Activated CD4-positive, CD25-positive, alpha-beta regulatory T cell treated with anti-CD3 and anti-CD28 coated beads, Interleukin-2, amount 50 U/mL, for 16 hours (primary cell): Measurements from ENCODE around the gene SLC1A7.

ENCODE experiments used
- DNase-seq: peaks from one replicate; pipeline ENCODE4 v3.0.0-alpha.2; 2020; ENCODE audit warnings: low read depth, low spot score

SLC1A7 gene

GRCh38 chr1:53160924-53161378 is 18.5 kb upstream of the SLC1A7 start:
- DNase-seq = no peak

GRCh38 chr1:53158900-53159299 is 16.5 kb upstream of the SLC1A7 start:
- no peak for DNase-seq

GRCh38 chr1:53156783-53157182 is 14.3 kb upstream of the SLC1A7 start:
- no peak for DNase-seq

DNA sequence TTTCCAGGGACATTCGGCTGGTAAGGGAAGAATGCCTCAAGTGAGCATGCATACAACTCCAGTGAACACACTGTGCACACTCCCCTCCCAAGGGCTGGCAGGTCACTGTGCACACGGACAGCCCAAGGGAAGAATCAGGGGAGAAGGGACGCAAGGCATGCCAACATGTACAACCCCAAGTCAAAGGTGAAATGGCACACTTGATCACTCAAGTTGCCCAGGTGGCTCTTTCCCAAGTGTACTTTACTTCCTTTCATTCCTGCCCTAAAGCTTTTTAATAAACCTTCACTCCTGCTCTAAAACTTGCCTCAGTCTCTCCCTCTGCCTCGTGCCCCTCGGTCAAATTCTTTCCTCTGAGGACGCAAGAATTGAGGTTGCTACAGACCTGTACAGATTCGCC is 13.5 kb upstream of the SLC1A7 start:
- no peak for DNase-seq

GRCh38 chr1:53155534-53155933 is 13.1 kb upstream of the SLC1A7 start:
- DNase-seq = no peak

DNA sequence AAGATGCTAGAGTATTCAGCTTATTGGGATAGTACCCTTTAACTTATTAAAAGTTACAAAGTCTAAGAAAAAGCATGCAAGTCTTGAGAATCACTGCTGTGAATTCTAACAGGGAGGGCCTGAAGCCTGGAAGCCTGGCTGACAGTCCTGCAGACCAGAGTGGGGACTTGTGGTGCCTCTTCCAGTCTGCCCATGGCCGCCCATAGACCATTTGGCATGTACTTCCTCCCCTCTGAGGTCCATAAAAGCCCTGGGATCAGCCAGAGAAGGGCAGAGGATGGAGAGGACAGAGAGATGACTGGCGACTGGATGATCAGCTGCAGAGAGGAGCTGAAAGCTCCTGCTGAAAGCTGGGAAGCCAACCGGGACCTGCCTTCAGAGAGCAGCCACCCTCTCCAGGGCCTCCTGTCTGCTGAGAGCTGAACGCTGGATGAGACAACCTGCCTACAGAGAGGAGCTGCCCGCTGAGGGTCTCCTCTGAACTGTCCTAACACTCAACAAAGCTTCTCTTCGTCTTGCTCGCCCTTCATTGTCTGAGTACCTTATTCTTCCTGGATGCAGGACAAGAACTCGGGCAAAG is 12.5 kb upstream of the SLC1A7 start:
- DNase-seq = no peak

DNA sequence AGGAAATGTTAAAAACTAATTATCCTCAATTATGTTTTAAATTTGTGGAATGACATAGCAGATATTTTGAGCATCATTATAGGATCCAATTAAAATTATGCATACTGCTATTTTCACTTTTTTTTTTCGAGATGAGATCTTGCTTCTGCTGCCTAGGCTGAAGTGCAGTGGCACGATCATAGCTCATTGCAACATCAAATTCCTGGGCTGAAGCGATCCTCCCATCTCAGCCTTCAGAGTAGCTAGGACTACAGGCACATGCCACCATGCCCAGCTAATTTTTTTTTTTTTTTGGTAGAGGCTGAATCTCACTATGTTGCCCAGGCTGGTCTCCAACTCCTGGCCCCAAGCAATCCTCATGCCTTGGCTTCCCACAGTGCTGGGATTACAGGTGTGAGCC is 11.3 kb upstream of the SLC1A7 start:
- DNase-seq = no peak

GRCh38 chr1:53148123-53148522 is 5.7 kb upstream of the SLC1A7 start:
- DNase-seq = no peak

DNA sequence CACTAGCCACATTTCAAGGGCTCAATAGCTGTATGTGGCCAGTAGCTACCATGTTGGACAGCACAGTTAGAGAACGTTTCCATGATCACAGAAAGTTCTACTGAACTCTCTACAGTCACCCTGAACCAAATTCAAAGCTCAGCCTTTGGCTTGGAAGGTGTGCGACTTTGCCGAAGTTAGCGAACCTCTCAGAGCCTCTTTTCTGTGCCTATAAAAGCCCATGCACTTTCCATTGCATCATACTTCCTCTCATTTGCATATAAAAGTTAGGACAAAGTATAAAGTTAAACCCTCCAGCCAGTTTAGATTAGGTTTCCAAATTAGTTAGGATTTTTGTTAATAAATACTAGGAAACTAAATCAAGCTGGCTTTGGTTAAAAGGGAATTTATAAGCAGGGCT is 4.7 kb upstream of the SLC1A7 start:
- no peak for DNase-seq

- no peak for DNase-seq
These were observed 3.7 kb upstream of the SLC1A7 start for GRCh38 chr1:53145942-53146708.

DNA sequence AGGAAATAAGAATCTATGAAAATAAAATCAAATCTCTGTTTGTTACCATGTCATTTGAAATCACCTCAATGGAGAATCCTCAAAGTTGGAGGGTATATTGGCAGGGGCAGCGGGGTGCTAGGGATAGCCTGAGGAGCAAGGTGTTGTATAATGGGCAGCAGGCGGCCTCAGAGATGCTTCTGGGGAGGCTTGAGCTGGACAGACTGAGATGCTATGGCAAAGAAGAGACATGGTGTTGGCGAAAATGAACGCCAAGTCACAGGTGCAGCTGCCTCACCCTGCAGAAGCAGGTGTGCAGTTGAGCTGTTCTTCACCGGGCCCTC is 3.1 kb upstream of the SLC1A7 start:
- no peak for DNase-seq

- DNase-seq = no peak
These were observed 2.7 kb upstream of the SLC1A7 start for GRCh38 chr1:53145051-53145600.

GRCh38 chr1:53144201-53144600 is 1.8 kb upstream of the SLC1A7 start:
- DNase-seq = no peak

DNA sequence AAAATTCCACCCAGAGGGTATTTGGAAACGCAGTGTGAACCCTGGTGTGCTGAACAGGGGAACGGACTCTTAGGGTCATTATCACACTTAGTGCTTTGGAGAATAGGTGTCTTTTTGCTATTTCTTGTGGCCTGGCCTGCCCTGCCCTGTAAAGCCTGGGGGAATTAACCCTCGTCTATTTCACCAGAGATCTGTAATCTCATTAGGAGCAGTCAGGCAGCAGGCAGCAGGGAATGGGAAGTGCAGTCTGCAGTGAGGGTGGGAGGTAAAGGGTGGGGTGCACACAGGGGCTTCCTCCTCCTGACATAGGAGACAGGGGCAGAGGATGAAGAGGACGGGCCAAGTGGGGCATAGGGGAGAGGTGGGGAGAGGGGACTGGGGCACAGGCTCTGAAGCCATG is 1.1 kb upstream of the SLC1A7 start:
- no peak for DNase-seq

DNA sequence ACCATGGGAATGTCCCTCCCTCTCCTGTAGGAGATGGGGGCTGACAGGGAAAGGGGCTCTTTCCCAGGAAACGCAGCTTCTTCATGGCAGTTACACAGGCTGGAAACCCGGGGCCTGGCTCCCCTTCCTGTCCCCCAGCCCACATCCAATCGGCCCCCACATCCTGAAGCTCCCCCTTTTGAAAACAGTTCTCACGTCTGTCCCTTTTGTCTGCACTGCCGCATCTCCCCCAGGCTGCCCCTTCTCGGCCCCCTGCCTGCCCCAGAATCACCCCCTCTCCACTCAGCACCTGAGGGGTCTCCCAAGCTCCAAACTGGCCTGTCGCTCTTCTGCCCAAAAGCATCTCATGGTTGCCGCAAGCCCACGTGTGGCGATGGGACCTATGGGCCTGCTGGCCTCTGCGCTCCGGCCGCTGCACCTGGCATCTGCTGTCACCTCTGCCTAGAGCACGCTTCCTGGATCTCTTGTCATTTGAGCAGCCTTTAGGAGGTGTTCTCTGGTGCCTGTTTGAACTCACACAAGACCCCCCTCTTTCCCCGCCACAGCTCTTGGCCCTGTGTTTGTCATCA is 867 bp downstream of the SLC1A7 start:
- DNase-seq = no peak

DNA sequence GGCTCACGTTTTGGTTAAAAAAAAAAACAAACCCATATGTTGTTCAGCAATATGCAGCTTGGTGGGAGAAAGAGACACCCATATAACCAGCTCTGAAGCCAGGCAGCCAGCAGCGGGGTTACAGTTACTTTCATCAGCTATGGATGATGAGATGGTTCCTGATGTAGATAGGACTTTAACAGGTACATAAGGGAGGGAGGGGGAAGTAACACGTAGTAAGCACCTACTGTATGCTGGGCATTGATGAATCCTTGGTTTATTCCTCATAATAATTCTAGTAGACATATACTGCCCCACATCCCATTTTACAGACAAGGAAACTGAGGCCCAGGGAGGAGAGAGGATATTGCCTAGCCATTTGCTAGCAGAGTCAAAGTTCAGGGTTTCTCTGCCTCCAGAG is 2.0 kb downstream of the SLC1A7 start:
- no peak for DNase-seq

- DNase-seq = no peak
These were observed 2.5 kb downstream of the SLC1A7 start for GRCh38 chr1:53139951-53140361.

DNA sequence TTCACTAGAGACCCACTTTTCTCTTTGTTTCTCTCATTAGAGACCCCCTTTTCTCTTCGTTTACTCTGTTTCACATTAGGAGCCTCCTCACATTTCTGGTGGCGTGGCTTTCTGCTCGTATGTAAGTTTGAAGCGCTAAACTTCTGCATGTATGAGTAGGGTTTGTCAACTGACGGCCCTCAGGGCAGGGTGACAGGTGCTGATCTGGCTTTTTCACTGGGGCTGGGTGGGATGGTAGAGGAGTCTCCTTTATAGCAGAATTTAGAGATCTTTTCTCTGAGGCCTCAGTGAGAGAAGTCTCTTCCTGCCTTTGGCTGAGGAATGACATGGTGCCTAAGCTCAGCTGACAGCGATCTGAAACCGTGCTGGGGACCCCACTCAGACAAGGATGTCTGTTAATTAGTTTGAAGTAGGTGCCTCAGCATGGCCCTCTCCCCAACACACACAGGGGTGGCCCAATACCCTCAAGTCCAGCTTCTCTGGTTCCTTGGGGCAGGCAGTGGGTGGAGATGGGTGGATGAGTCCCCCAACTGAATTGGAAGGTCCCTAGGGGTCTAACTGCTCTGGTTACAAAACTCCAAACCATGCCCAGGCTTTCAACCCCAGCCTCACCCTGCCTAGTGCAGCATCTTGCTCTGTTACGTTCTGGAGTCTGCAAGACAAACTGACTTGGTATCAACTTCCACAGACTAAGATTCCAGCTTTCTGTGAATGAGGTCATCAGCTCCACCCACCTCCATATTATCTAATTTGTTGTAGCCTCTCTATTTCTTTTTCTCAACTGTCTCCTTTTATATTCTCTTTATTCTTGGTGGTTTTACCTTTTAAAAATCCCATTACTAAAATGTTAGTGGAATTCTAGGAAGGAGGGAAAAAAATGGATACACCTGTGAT is 3.2 kb downstream of the SLC1A7 start:
- no peak for DNase-seq

GRCh38 chr1:53137729-53138128 is 4.7 kb downstream of the SLC1A7 start:
- DNase-seq = no peak

- DNase-seq = no peak
These were observed 6.7 kb downstream of the SLC1A7 start for GRCh38 chr1:53135735-53136114.

DNA sequence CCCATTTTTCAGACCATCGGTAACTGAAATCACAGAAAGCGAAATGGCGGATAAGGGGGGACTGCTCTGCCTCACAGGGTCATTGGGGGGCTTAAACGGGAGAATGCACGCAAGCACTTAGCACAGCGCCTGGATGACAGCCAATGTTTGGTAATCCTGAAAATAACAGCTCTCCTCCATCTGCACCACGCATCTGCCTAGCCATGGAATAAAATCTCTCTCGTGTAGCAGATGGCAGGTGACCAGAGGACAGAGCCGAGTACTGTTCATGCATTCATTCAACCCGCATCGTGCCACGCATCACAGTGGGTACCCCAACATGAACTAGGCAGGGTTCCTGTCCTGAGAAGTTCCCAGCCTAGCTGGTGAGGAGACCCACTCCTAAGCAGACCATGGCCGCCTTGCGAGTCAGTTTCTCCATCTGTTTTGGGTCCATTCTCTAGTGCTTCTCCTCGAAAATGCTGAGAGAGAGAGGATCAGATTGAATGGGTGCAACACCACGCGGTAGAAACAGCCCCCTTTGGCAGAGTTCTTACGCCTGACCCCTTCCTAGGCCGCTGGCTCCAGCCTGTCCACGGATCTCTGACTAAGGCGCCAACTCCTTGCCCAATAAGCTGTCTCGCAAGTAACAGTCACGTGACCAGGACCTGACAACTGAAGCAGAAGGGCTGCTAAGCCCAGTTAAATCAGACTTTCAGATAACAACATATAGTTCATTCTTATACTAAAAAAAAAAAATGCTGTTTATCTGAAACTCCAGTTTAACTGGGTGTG is 7.3 kb downstream of the SLC1A7 start:
- DNase-seq = no peak
